K562 (cell line): ENCODE results near the gene TMEM60. TPM values are rescaled to one million over a fixed set of nuclear protein-coding genes. Genes with fewer than 3 reads are reported as not detected.
A peak's percentile ranks its signal among the peaks of the same experiment; 100 is the strongest.

Source experiments
- CCNT2 ChIP-seq: IDR thresholded peaks from 2 replicates; pipeline ENCODE4 v1.6.1; 2011; ENCODE audit warnings: borderline replicate concordance, low read depth, mild to moderate bottlenecking, moderate library complexity, mixed read lengths, low read length; ENCODE audit not compliant: insufficient read length; ENCODE audit errors: extremely low read depth
- REST ChIP-seq, 2 experiments: fragments of 450-650 bp; formaldehyde crosslinking in 1 of 2; IDR thresholded peaks; 2 replicates each; pipeline versions ENCODE4 v1.4.0 to v1.6.1; 2014 to 2020; ENCODE audit warnings: mild to moderate bottlenecking in 2 of 2, borderline replicate concordance in 1 of 2, low read depth in 1 of 2
- ZNF407 ChIP-seq: fragments of 450-650 bp; IDR thresholded peaks from 2 replicates; pipeline ENCODE4 v1.6.1; 2016; ENCODE audit warnings: low read depth
- ZNF589 ChIP-seq: fragments of 200-800 bp; sonication (Bioruptor generic); IDR thresholded peaks from 2 replicates; pipeline ENCODE4 v1.6.1; 2016; ENCODE audit warnings: low read depth, missing genetic modification characterization, missing compliant biosample characterization
- polyA plus RNA-seq, 8 experiments: library from polyadenylated mRNA; depleted of rRNA in 4 of 8; stranded (reverse) in 5 of 8; unstranded in 3 of 8; fragments of >200 nt; fragmentation: Nextera tagmentation in 2 of 8; fragmentation: Illumina TruSeq in 1 of 8; extraction: Ambion mirVana in 2 of 8; extraction: Trizol in 1 of 8; gene quantifications; 2 replicates each; pipeline versions ENCODE4 v1.2.1 to v1.2.3, GENCODE V29; 2011 to 2014; ENCODE audit warnings: inconsistent platforms in 1 of 8, missing spikeins in 1 of 8
- total RNA-seq, 7 experiments: library from RNA; depleted of rRNA in 6 of 7; stranded (reverse); fragments of >200 nt in 6 of 7; fragmentation: Illumina TruSeq in 2 of 7; extraction: Trizol in 2 of 7; gene quantifications; 2 replicates each; pipeline versions ENCODE4 v1.2.1 to v1.2.3, GENCODE V29; 2011 to 2021; ENCODE audit warnings: low replicate concordance in 1 of 7

TMEM60 gene
- total and polyA plus RNA-seq, 9 of the 15 experiments (the other 6 are each of a cell fraction or from before 2014, with no cell fraction given): 12.5 to 140 (median 38.4) TPM

- TF ChIP-seq REST (IDR thresholded peaks at IDR 0.05; ENCODE audit: borderline replicate concordance): peak; percentile 95
- no peak for TF ChIP-seq REST (CRISPR knock-in tag; IDR thresholded peaks at IDR 0.05; ENCODE audit: low read depth)
- TF ChIP-seq ZNF589: 0 out of 2 replicates have a peak, but pooled peaks have one; percentile 26
- no peak for TF ChIP-seq ZNF407
- peak; percentile 35 for TF ChIP-seq CCNT2
Measured at GRCh38 chr7:77752016-77752415, 46.2 kb downstream of the TMEM60 start (continued).
